SU-DHL-6 (cell line): ENCODE data around the gene PTP4A2.
"Not testable (repeated sequence)": the region's sequence is repeated elsewhere in the genome, so short reads cannot be mapped to it uniquely, and the experiment has no call there.

Source experiments
- H2AFZ ChIP-seq: fragments of 200-600 bp; sonication (generic); 2 replicates; pipeline ENCODE4 v1.6.1; 2014; ENCODE audit warnings: low read depth, mild to moderate bottlenecking, moderate library complexity, mixed read lengths, antibody characterized with exemption, low read length; ENCODE audit not compliant: severe bottlenecking
- H3F3A ChIP-seq: fragments of 200-600 bp; shearing (Covaris generic); 2 replicates; pipeline ENCODE4 v1.6.0; 2016; ENCODE audit warnings: antibody characterized with exemption, mild to moderate bottlenecking; ENCODE audit not compliant: insufficient read depth
- H3K27ac ChIP-seq: fragments of 200-600 bp; sonication (generic); 2 replicates; pipeline ENCODE4 v1.5.1; 2016; ENCODE audit warnings: low read depth, mild to moderate bottlenecking, low read length, moderate library complexity, mixed read lengths
- H3K27me3 ChIP-seq: fragments of 200-600 bp; sonication (generic), shearing (Covaris generic); 2 replicates; pipeline ENCODE4 v1.6.0; 2014; ENCODE audit warnings: mild to moderate bottlenecking, low read length
- H3K36me3 ChIP-seq: fragments of 200-600 bp; sonication (generic); 2 replicates; pipeline ENCODE4 v1.6.1; 2014; ENCODE audit warnings: mild to moderate bottlenecking, low read length, mixed read lengths
- H3K4me2 ChIP-seq: fragments of 300-600, 200-600 bp; shearing (Covaris generic), sonication (generic); 2 replicates; pipeline ENCODE4 v1.6.0; 2014; ENCODE audit warnings: low read length, low read depth, mild to moderate bottlenecking; ENCODE audit not compliant: poor library complexity, severe bottlenecking
- H3K4me3 ChIP-seq: fragments of 200-600 bp; sonication (generic); 2 replicates; pipeline ENCODE4 v1.5.1; 2014; ENCODE audit warnings: antibody characterized with exemption, low read length, mild to moderate bottlenecking, mixed read lengths; ENCODE audit not compliant: insufficient read depth, poor library complexity, severe bottlenecking
- H3K79me2 ChIP-seq: fragments of 200-600 bp; sonication (generic); 2 replicates; pipeline ENCODE4 v1.6.1; 2014; ENCODE audit warnings: mild to moderate bottlenecking, low read length, moderate library complexity; ENCODE audit not compliant: insufficient read depth
- H3K9ac ChIP-seq: fragments of 200-600 bp; sonication (generic); 2 replicates; pipeline ENCODE4 v1.7.0; 2014; ENCODE audit warnings: mild to moderate bottlenecking, low read length
- H3K9me2 ChIP-seq: fragments of 200-600 bp; sonication (generic); replicated peaks from 2 replicates; pipeline ENCODE4 v1.6.1; 2014; ENCODE audit warnings: low read length; ENCODE audit not compliant: insufficient read depth
- H3K9me3 ChIP-seq: fragments of 200-600 bp; sonication (generic); 2 replicates; pipeline ENCODE4 v1.6.1; 2014; ENCODE audit warnings: low read length, mixed read lengths; ENCODE audit not compliant: insufficient read depth
- H4K20me1 ChIP-seq: fragments of 200-600 bp; sonication (generic); 2 replicates; pipeline ENCODE4 v1.6.1; 2014; ENCODE audit warnings: low read depth, mild to moderate bottlenecking, antibody characterized with exemption, low read length, moderate library complexity, mixed read lengths
- CTCF ChIP-seq: fragments of 200-600 bp; sonication (generic); IDR thresholded peaks from one replicate; pipeline ENCODE4 v1.5.1; 2017; ENCODE audit warnings: antibody characterized with exemption, mild to moderate bottlenecking, low read length, moderate library complexity; ENCODE audit not compliant: insufficient read depth, poor library complexity, severe bottlenecking
- EZH2phosphoT487 ChIP-seq: fragments of 200-600 bp; sonication (generic), shearing (Covaris generic); conservative IDR thresholded peaks from 2 replicates; pipeline ENCODE4 v1.6.1; 2018; ENCODE audit warnings: mild to moderate bottlenecking, antibody characterized with exemption, low read length, moderate library complexity, mixed read lengths

PTP4A2 gene

GRCh38 chr1:31943546-31944184 lies 5.5 kb upstream of the PTP4A2 start:
- no peaks in the 10 kb centered on the region for H4K20me1 ChIP-seq
- peak overlapping the region; percentile 78 for H3K4me2 ChIP-seq
- H3K9me2 ChIP-seq = no peaks in the 10 kb centered on the region
- no peaks in the 10 kb centered on the region for H3K79me2 ChIP-seq
- TF ChIP-seq EZH2phosphoT487 = no peak
- no peak for TF ChIP-seq CTCF
- no peaks in the 10 kb centered on the region for H3K36me3 ChIP-seq
- H3K27me3 ChIP-seq = no peaks in the 10 kb centered on the region
- H3F3A ChIP-seq = peaks cover 23% of the 10 kb centered on the region
- peak overlapping the region; percentile 57 for H3K9ac ChIP-seq
- peak overlapping the region; percentile 49 for H3K4me3 ChIP-seq
- H2AFZ ChIP-seq = peak overlapping the region; percentile 97
- H3K27ac ChIP-seq = no peak overlapping the region; the same call in 1 of the 2 replicates
- no peaks in the 10 kb centered on the region for H3K9me3 ChIP-seq

GRCh38 chr1:31942061-31942460 lies 3.9 kb upstream of the PTP4A2 start:
- not testable (repeated sequence) for H3K4me3 ChIP-seq, H3K4me2 ChIP-seq, H3K27ac ChIP-seq

GRCh38 chr1:31939484-31940329 lies 1.5 kb upstream of the PTP4A2 start:
- Histone ChIP-seq H3K9me3 (no peaks in the 10 kb centered on the region), H3K79me2 (peaks cover 32% of the 10 kb centered on the region), H3K27me3 (no peaks in the 10 kb centered on the region), H2AFZ (peak overlapping the region; percentile 7), H3K27ac (peak overlapping the region; percentile 15), H3K9me2 (no peaks in the 10 kb centered on the region), H3K36me3 (no peaks in the 10 kb centered on the region), H4K20me1 (peaks cover 5% of the 10 kb centered on the region; the same call in 1 of the 2 replicates), H3K4me2 (peak overlapping the region; percentile 9), H3K9ac (no peak overlapping the region), H3K4me3 (no peak overlapping the region), H3F3A (peaks cover 31% of the 10 kb centered on the region)
- TF ChIP-seq CTCF (peak; percentile 35), EZH2phosphoT487 (no peak)

More at GRCh38 chr1:31942061-31942460, 3.9 kb upstream of the PTP4A2 start:
- not testable (repeated sequence) for H4K20me1 ChIP-seq, H3K9ac ChIP-seq, H2AFZ ChIP-seq, H3K9me3 ChIP-seq, H3K36me3 ChIP-seq, H3K79me2 ChIP-seq, H3K27me3 ChIP-seq, H3K9me2 ChIP-seq
- H3F3A ChIP-seq = peaks cover 24% of the 10 kb centered on the region
